HuH-7.5 (cell line): ENCODE measurements around the gene PAQR8.

Experiments
- DNase-seq: peaks from one replicate; pipeline ENCODE4 v3.0.0; 2011; ENCODE audit warnings: low spot score

PAQR8 gene

GRCh38 chr6:52351879-52352238 lies 10.1 kb upstream of the PAQR8 start:
- DNase-seq = no peak

- no peak for DNase-seq
Measured at GRCh38 chr6:52352239-52353018, 9.5 kb upstream of the PAQR8 start.

- no peak for DNase-seq
Measured at GRCh38 chr6:52356017-52356416, 5.9 kb upstream of the PAQR8 start.

GRCh38 chr6:52359403-52359802 lies 2.5 kb upstream of the PAQR8 start:
- DNase-seq = no peak

GRCh38 chr6:52360028-52360427 lies 1.9 kb upstream of the PAQR8 start:
- no peak for DNase-seq

GRCh38 chr6:52360601-52361413 lies 1.1 kb upstream of the PAQR8 start:
- no peak for DNase-seq

GRCh38 chr6:52361414-52361944 lies 472 bp upstream of the PAQR8 start:
- no peak for DNase-seq

- no peak for DNase-seq
Measured at GRCh38 chr6:52362443-52363227, 684 bp downstream of the PAQR8 start.

GRCh38 chr6:52363228-52363867 lies 1.4 kb downstream of the PAQR8 start:
- peak; percentile 47 for DNase-seq

- no peak for DNase-seq
Measured at GRCh38 chr6:52364480-52365166, 2.7 kb downstream of the PAQR8 start.

GRCh38 chr6:52365317-52365716 lies 3.4 kb downstream of the PAQR8 start:
- no peak for DNase-seq

GRCh38 chr6:52365866-52366540 lies 4.1 kb downstream of the PAQR8 start:
- no peak for DNase-seq

- DNase-seq = no peak
Measured at GRCh38 chr6:52368002-52368401, 6.1 kb downstream of the PAQR8 start.

GRCh38 chr6:52369234-52369633 lies 7.3 kb downstream of the PAQR8 start:
- DNase-seq = no peak

- no peak for DNase-seq
Measured at GRCh38 chr6:52371656-52372191, 9.8 kb downstream of the PAQR8 start.

- DNase-seq = no peak
Measured at GRCh38 chr6:52373151-52373690, 11.3 kb downstream of the PAQR8 start.

- DNase-seq = no peak
Measured at GRCh38 chr6:52374247-52374646, 12.3 kb downstream of the PAQR8 start.

- no peak for DNase-seq
Measured at GRCh38 chr6:52375780-52376556, 14.0 kb downstream of the PAQR8 start.

- DNase-seq = no peak
Measured at GRCh38 chr6:52376763-52377162, 14.8 kb downstream of the PAQR8 start.
